Lower lobe of right lung (tissue), 2 donors: ENCODE measurements around the gene CSNK2B. TPM values are rescaled to one million over a fixed set of nuclear protein-coding genes. Genes with fewer than 3 reads are reported as not detected.

Experiments used
- ATAC-seq, 2 donors: fragments of 200-7000 bp; cut with Tn5 transposase; one replicate each; pipeline ENCODE4 v1.9.1; 2020 to 2022; ENCODE audit warnings: mild to moderate bottlenecking in 2 of 2, moderate library complexity in 2 of 2
- DNase-seq: peaks from one replicate; pipeline ENCODE4 v3.0.0-alpha.2; 2020
- H3K27ac ChIP-seq: fragments of 200-600 bp; one replicate; pipeline ENCODE4 v1.8.0; 2022
- H3K27me3 ChIP-seq: fragments of 200-600 bp; one replicate; pipeline ENCODE4 v1.8.0; 2022; ENCODE audit warnings: low read depth
- H3K36me3 ChIP-seq: fragments of 200-600 bp; one replicate; pipeline ENCODE4 v1.8.0; 2022; ENCODE audit warnings: mild to moderate bottlenecking
- H3K4me1 ChIP-seq: fragments of 200-600 bp; one replicate; pipeline ENCODE4 v1.8.0; 2022
- H3K4me3 ChIP-seq: fragments of 200-600 bp; one replicate; pipeline ENCODE4 v1.8.0; 2022; ENCODE audit warnings: mild to moderate bottlenecking
- H3K9me3 ChIP-seq: fragments of 200-600 bp; one replicate; pipeline ENCODE4 v1.8.0; 2022
- CTCF ChIP-seq: fragments of 200-600 bp; IDR thresholded peaks from one replicate; pipeline ENCODE4 v1.8.0; 2022; ENCODE audit warnings: antibody characterized with exemption, mild to moderate bottlenecking
- intact Hi-C: fragments of 100-400 bp; cut with DNase I; formaldehyde crosslinking; loops from one replicate; pipeline ENCODE4 v1.11.0; 2022
- total RNA-seq: library from RNA; stranded (reverse); fragmentation: NEBNext Ultra II Directional; extraction: Animal tissue kit (Norgen Biotek cat#: 25700); gene quantifications from one replicate; pipeline ENCODE4 v1.2.1, GENCODE V29; 2021
- donor health status: DM: no; HTN: yes; CAD: no; lungs with severe emphysema.

CSNK2B gene
- total RNA-seq, 1 donor from 2014 or later, result 117 TPM

GRCh38 chr6:31639043-31639442, 26.8 kb upstream of the CSNK2B start:
- ATAC-seq (no peak), DNase-seq (no peak)
- no peak overlapping the region for H3K4me3 ChIP-seq
- no peaks in the 10 kb centered on the region for H3K27me3 ChIP-seq
- no peak overlapping the region for H3K27ac ChIP-seq
- no peak for TF ChIP-seq CTCF
- peaks cover 100% of the 10 kb centered on the region for H3K36me3 ChIP-seq
- H3K9me3 ChIP-seq, result no peaks in the 10 kb centered on the region
- intact Hi-C loops, result no loop called here
- H3K4me1 ChIP-seq, result no peaks in the 10 kb centered on the region

GRCh38 chr6:31639449-31639861, 26.4 kb upstream of the CSNK2B start:
- DNase-seq (no peak), ATAC-seq (no peak)
- Histone ChIP-seq H3K4me1 (no peaks in the 10 kb centered on the region), H3K27ac (no peak overlapping the region), H3K4me3 (no peak overlapping the region), H3K9me3 (no peaks in the 10 kb centered on the region), H3K27me3 (no peaks in the 10 kb centered on the region), H3K36me3 (peaks cover 100% of the 10 kb centered on the region)
- TF ChIP-seq CTCF, result no peak
- intact Hi-C loops, result no loop called here

- intact Hi-C loops, result no loop called here
These were observed 25.3 kb upstream of the CSNK2B start for GRCh38 chr6:31640612-31641011.

GRCh38 chr6:31641370-31641769, 24.5 kb upstream of the CSNK2B start:
- no peak for TF ChIP-seq CTCF
- DNase-seq, result no peak
- intact Hi-C loops, result no loop called here
- Histone ChIP-seq H3K27me3 (no peaks in the 10 kb centered on the region), H3K4me1 (no peaks in the 10 kb centered on the region), H3K9me3 (no peaks in the 10 kb centered on the region), H3K27ac (no peak overlapping the region), H3K36me3 (peaks cover 100% of the 10 kb centered on the region), H3K4me3 (no peak overlapping the region)
- no peak for ATAC-seq

More at GRCh38 chr6:31640612-31641011, 25.3 kb upstream of the CSNK2B start:
- Histone ChIP-seq H3K4me1 (no peaks in the 10 kb centered on the region), H3K4me3 (no peak overlapping the region), H3K9me3 (no peaks in the 10 kb centered on the region), H3K27me3 (no peaks in the 10 kb centered on the region), H3K36me3 (peaks cover 100% of the 10 kb centered on the region), H3K27ac (no peak overlapping the region)
- ATAC-seq (no peak), DNase-seq (no peak)
- TF ChIP-seq CTCF, result no peak

- Histone ChIP-seq H3K4me3 (no peak overlapping the region), H3K4me1 (no peaks in the 10 kb centered on the region), H3K36me3 (peaks cover 100% of the 10 kb centered on the region), H3K27ac (no peak overlapping the region), H3K27me3 (no peaks in the 10 kb centered on the region), H3K9me3 (no peaks in the 10 kb centered on the region)
- DNase-seq (no peak), ATAC-seq (no peak)
- intact Hi-C loops, result no loop called here
- TF ChIP-seq CTCF, result no peak
These were observed 22.9 kb upstream of the CSNK2B start for GRCh38 chr6:31642798-31643570.
